Astrocyte of the hippocampus (primary cell): ENCODE results near the gene MT1A.
A peak's percentile ranks its signal among the peaks of the same experiment; 100 is the strongest.
"Not testable (repeated sequence)": the region's sequence is repeated elsewhere in the genome, so short reads cannot be mapped to it uniquely, and the experiment has no call there.

Experiments
- DNase-seq: peaks from one replicate; pipeline ENCODE4 v3.0.0; 2011; ENCODE audit warnings: low read depth, low spot score

Gene MT1A

GRCh38 chr16:56610017-56610608, 28.4 kb upstream of the MT1A start:
- DNase-seq = peak; percentile 73

GRCh38 chr16:56610609-56611111, 27.8 kb upstream of the MT1A start:
- DNase-seq = no peak

GRCh38 chr16:56611281-56611833, 27.1 kb upstream of the MT1A start:
- peak; percentile 30 for DNase-seq

- no peak for DNase-seq
These were observed 24.8 kb upstream of the MT1A start for GRCh38 chr16:56613706-56614105.

- DNase-seq = peak; percentile 66
These were observed 23.9 kb upstream of the MT1A start for GRCh38 chr16:56614549-56614991.

- peak; percentile 38 for DNase-seq
These were observed 23.1 kb upstream of the MT1A start for GRCh38 chr16:56615353-56615752.

GRCh38 chr16:56616608-56617211, 21.8 kb upstream of the MT1A start:
- DNase-seq = no peak

GRCh38 chr16:56617212-56618085, 21.0 kb upstream of the MT1A start:
- DNase-seq = peak; percentile 58

- no peak for DNase-seq
These were observed 20.3 kb upstream of the MT1A start for GRCh38 chr16:56618138-56618537.

- DNase-seq = no peak
These were observed 18.0 kb upstream of the MT1A start for GRCh38 chr16:56620339-56620897.

- not testable (repeated sequence) for DNase-seq
These were observed 16.6 kb upstream of the MT1A start for GRCh38 chr16:56621665-56622445.

GRCh38 chr16:56623184-56623583, 15.3 kb upstream of the MT1A start:
- DNase-seq = not testable (repeated sequence)

- DNase-seq = no peak
These were observed 14.8 kb upstream of the MT1A start for GRCh38 chr16:56623637-56624036.

- peak; percentile 81 for DNase-seq
These were observed 13.1 kb upstream of the MT1A start, which contains the start of gene MT1E for GRCh38 chr16:56625140-56625942. TSS of gene MT1E (plus strand) at chr16:56625781. CDS start at chr16:56625852, 71 bp downstream.

- DNase-seq = peak; percentile 73
These were observed 12.4 kb upstream of the MT1A start for GRCh38 chr16:56625943-56626654.

- no peak for DNase-seq
These were observed 11.8 kb upstream of the MT1A start for GRCh38 chr16:56626685-56627084.

- DNase-seq = no peak
These were observed 9.7 kb upstream of the MT1A start for GRCh38 chr16:56628486-56629350.

- no peak for DNase-seq
These were observed 8.9 kb upstream of the MT1A start for GRCh38 chr16:56629531-56629930.
